Trophoblast cell (in vitro differentiated cells and primary cell): Measurements from ENCODE around the gene WBP1.

Source experiments
- DNase-seq, 2 donors: peaks; one replicate each; pipeline ENCODE4 v3.0.0-alpha.2; 2016
- H2AFZ ChIP-seq: 2 replicates; pipeline ENCODE4 v1.6.1; 2013; ENCODE audit warnings: low read length, moderate library complexity, mild to moderate bottlenecking; ENCODE audit not compliant: insufficient read depth, poor library complexity
- H2AK5ac ChIP-seq: 2 replicates; pipeline ENCODE4 v1.6.1; 2013; ENCODE audit warnings: mild to moderate bottlenecking, low read length
- H2BK120ac ChIP-seq: 2 replicates; pipeline ENCODE4 v1.6.1; 2013; ENCODE audit warnings: low read length, mild to moderate bottlenecking, moderate library complexity; ENCODE audit not compliant: insufficient read depth, poor library complexity
- H2BK12ac ChIP-seq: 2 replicates; pipeline ENCODE4 v1.6.1; 2013; ENCODE audit warnings: mild to moderate bottlenecking, low read length, moderate library complexity
- H2BK5ac ChIP-seq: 2 replicates; pipeline ENCODE4 v1.6.1; 2013; ENCODE audit warnings: low read length, low read depth, moderate library complexity, mild to moderate bottlenecking; ENCODE audit not compliant: poor library complexity
- H3K14ac ChIP-seq: 2 replicates; pipeline ENCODE4 v1.6.1; 2013; ENCODE audit warnings: mild to moderate bottlenecking, low read length
- H3K18ac ChIP-seq: 2 replicates; pipeline ENCODE4 v1.6.1; 2013; ENCODE audit warnings: mild to moderate bottlenecking, low read length
- H3K23ac ChIP-seq: 2 replicates; pipeline ENCODE4 v1.6.1; 2013; ENCODE audit warnings: low read length
- H3K27ac ChIP-seq: 2 replicates; pipeline ENCODE4 v1.5.1; 2013; ENCODE audit warnings: low read depth, mild to moderate bottlenecking, inconsistent platforms, low read length, moderate library complexity
- H3K27me3 ChIP-seq: 2 replicates; pipeline ENCODE4 v1.6.1; 2013; ENCODE audit warnings: inconsistent platforms, mild to moderate bottlenecking, low read length, moderate library complexity; ENCODE audit not compliant: insufficient read depth
- H3K36me3 ChIP-seq, 2 experiments: 1 replicate in 1 of 2; 2 replicates in 1 of 2; pipeline ENCODE4 v1.6.1; 2013; ENCODE audit warnings: low read length in 2 of 2, mild to moderate bottlenecking in 2 of 2, moderate library complexity in 1 of 2; ENCODE audit not compliant: insufficient read depth in 2 of 2, control insufficient read depth in 1 of 2
- H3K4ac ChIP-seq: 2 replicates; pipeline ENCODE4 v1.6.1; 2013; ENCODE audit warnings: low read depth, mild to moderate bottlenecking, low read length, moderate library complexity
- H3K4me1 ChIP-seq, 2 experiments: 1 replicate in 1 of 2; 2 replicates in 1 of 2; pipeline ENCODE4 v1.6.1; 2013; ENCODE audit warnings: low read length in 2 of 2, mild to moderate bottlenecking in 2 of 2, moderate library complexity in 1 of 2; ENCODE audit not compliant: insufficient read depth in 2 of 2, control insufficient read depth in 1 of 2
- H3K4me2 ChIP-seq: 2 replicates; pipeline ENCODE4 v1.6.1; 2013; ENCODE audit warnings: inconsistent platforms, mild to moderate bottlenecking, low read length, moderate library complexity
- H3K4me3 ChIP-seq: 2 replicates; pipeline ENCODE4 v1.5.1; 2013; ENCODE audit warnings: mild to moderate bottlenecking, low read depth, low read length, inconsistent platforms
- H3K79me1 ChIP-seq: one replicate; pipeline ENCODE4 v1.6.1; 2013; ENCODE audit warnings: low read length
- H3K79me2 ChIP-seq: 2 replicates; pipeline ENCODE4 v1.6.1; 2013; ENCODE audit warnings: low read length, mild to moderate bottlenecking; ENCODE audit not compliant: control insufficient read depth, insufficient read depth, poor library complexity
- H3K9ac ChIP-seq: 2 replicates; pipeline ENCODE4 v1.6.1; 2013; ENCODE audit warnings: mild to moderate bottlenecking, low read length
- H3K9me3 ChIP-seq: 2 replicates; pipeline ENCODE4 v1.6.1; 2013; ENCODE audit warnings: low read depth, mild to moderate bottlenecking, control low read depth, inconsistent platforms, low read length; ENCODE audit not compliant: insufficient read depth
- H4K12ac ChIP-seq: 2 replicates; pipeline ENCODE4 v1.6.1; 2013; ENCODE audit warnings: low read depth, mild to moderate bottlenecking, low read length, moderate library complexity
- H4K8ac ChIP-seq: 2 replicates; pipeline ENCODE4 v1.6.1; 2013; ENCODE audit warnings: low read depth, mild to moderate bottlenecking, low read length, moderate library complexity
- H4K91ac ChIP-seq: one replicate; pipeline ENCODE4 v1.6.1; 2013; ENCODE audit warnings: low read depth, mild to moderate bottlenecking, low read length, moderate library complexity
- WGBS: extraction: QIAGEN DNeasy Blood & Tissue Kit; methylation state at CpG from one replicate; pipeline ENCODE4 v1.1.7; 2013; ENCODE audit warnings: missing lambda C conversion rate; ENCODE audit not compliant: insufficient read length, insufficient coverage; ENCODE audit errors: extremely low coverage; 5-methylcytosine and 5-hydroxymethylcytosine counted together

Gene WBP1

DNA sequence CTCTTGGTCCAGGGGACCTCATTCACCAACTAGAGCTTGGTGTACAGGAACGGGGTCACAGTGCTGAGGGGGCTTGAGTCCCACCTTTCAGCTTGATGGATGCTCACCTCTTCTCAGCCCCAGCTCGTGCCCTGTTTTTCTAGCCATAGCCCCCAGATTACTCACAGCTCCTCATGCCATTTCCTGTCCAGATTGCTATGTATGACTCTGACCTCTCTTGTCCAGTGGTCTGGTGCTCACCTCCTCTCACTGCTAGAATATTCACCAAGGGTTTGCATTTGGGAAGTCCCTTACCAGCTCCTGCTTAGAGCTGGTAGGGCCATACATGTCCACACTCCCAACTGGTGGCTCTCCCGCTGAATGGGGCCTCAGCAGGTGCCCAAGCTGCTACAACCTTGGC lies 35.3 kb downstream of the WBP1 start:
- Histone ChIP-seq H3K79me1 (peaks cover 2% of the 10 kb centered on the region), H3K4me3 (no peak overlapping the region), H2BK5ac (no peak overlapping the region), H3K9ac (no peak overlapping the region), H3K9me3 (peaks cover 3% of the 10 kb centered on the region), H3K23ac (no peak overlapping the region), H3K18ac (no peak overlapping the region), H4K8ac (no peak overlapping the region), H4K91ac (no peak overlapping the region), H2AFZ (no peak overlapping the region), H2BK120ac (no peak overlapping the region), H3K27me3 (peaks cover 13% of the 10 kb centered on the region), H2BK12ac (no peak overlapping the region), H3K36me3 (peaks cover 30 to 39% of the 10 kb centered on the region in 2 experiments), H3K4me1 (peaks cover 11 to 12% of the 10 kb centered on the region in 2 experiments), H3K79me2 (no peaks in the 10 kb centered on the region), H3K4me2 (no peak overlapping the region), H3K4ac (no peak overlapping the region), H3K27ac (no peak overlapping the region), H4K12ac (no peak overlapping the region), H2AK5ac (no peak overlapping the region), H3K14ac (no peak overlapping the region)
- no peak for DNase-seq
- no CpG with 5 or more reads among the region's 3 CpGs for WGBS

- H3K4ac ChIP-seq = no peak overlapping the region
- H3K9me3 ChIP-seq = peaks cover 3% of the 10 kb centered on the region
- H3K4me3 ChIP-seq = no peak overlapping the region
- H4K8ac ChIP-seq = no peak overlapping the region
- H3K4me2 ChIP-seq = no peak overlapping the region
- no CpG with 5 or more reads among the region's 1 CpG for WGBS
- H3K4me1 ChIP-seq = peaks cover 16 to 18% of the 10 kb centered on the region in 2 experiments
- no peak overlapping the region for H2AK5ac ChIP-seq
- H3K27ac ChIP-seq = no peak overlapping the region
- H4K12ac ChIP-seq = no peak overlapping the region
- no peak overlapping the region for H2BK120ac ChIP-seq
- H3K79me2 ChIP-seq = no peaks in the 10 kb centered on the region
- no peak overlapping the region for H3K14ac ChIP-seq
- H3K27me3 ChIP-seq = peaks cover 32% of the 10 kb centered on the region
- peaks cover 24 to 33% of the 10 kb centered on the region in 2 experiments for H3K36me3 ChIP-seq
- no peak overlapping the region for H2BK5ac ChIP-seq
- no peak overlapping the region for H2AFZ ChIP-seq
- H3K23ac ChIP-seq = no peak overlapping the region
- H3K9ac ChIP-seq = no peak overlapping the region
- peaks cover 3% of the 10 kb centered on the region for H3K79me1 ChIP-seq
- no peak overlapping the region for H2BK12ac ChIP-seq
- H3K18ac ChIP-seq = no peak overlapping the region
- H4K91ac ChIP-seq = no peak overlapping the region
- no peak for DNase-seq
Observed at GRCh38 chr2:74495440-74495839, 37.2 kb downstream of the WBP1 start.

- Histone ChIP-seq H4K8ac (no peak overlapping the region), H3K4me2 (peak overlapping the region; percentile 63), H3K79me2 (no peaks in the 10 kb centered on the region), H3K4ac (no peak overlapping the region), H3K23ac (no peak overlapping the region), H3K27me3 (peaks cover 50% of the 10 kb centered on the region), H3K9ac (no peak overlapping the region), H3K27ac (no peak overlapping the region), H2BK5ac (no peak overlapping the region), H2AFZ (no peak overlapping the region), H2BK120ac (no peak overlapping the region), H4K12ac (no peak overlapping the region), H3K4me1 (peaks cover 18% of the 10 kb centered on the region in 2 experiments), H4K91ac (no peak overlapping the region), H3K4me3 (no peak overlapping the region), H3K18ac (no peak overlapping the region), H3K36me3 (peaks cover 8 to 15% of the 10 kb centered on the region in 2 experiments), H2BK12ac (no peak overlapping the region), H2AK5ac (no peak overlapping the region), H3K14ac (no peak overlapping the region), H3K9me3 (peaks cover 2% of the 10 kb centered on the region), H3K79me1 (peaks cover 3% of the 10 kb centered on the region)
- no peak for DNase-seq
- no CpG with 5 or more reads among the region's 19 CpGs for WGBS
Observed at GRCh38 chr2:74496997-74497776, 38.9 kb downstream of the WBP1 start.

- Histone ChIP-seq H3K79me2 (peaks cover 4% of the 10 kb centered on the region), H2BK120ac (no peak overlapping the region), H3K36me3 (peaks cover 2 to 8% of the 10 kb centered on the region in 2 experiments), H4K12ac (no peak overlapping the region), H2AFZ (peak overlapping the region; percentile 27), H3K9me3 (peaks cover 2% of the 10 kb centered on the region), H3K4me3 (peak overlapping the region; percentile 54), H3K27ac (no peak overlapping the region), H3K4ac (no peak overlapping the region), H3K27me3 (peaks cover 57% of the 10 kb centered on the region), H3K4me2 (peak overlapping the region; percentile 63), H3K14ac (no peak overlapping the region), H4K8ac (peak overlapping the region; percentile 1), H3K79me1 (peaks cover 10% of the 10 kb centered on the region), H3K23ac (no peak overlapping the region), H3K9ac (no peak overlapping the region), H2AK5ac (no peak overlapping the region), H2BK5ac (no peak overlapping the region), H2BK12ac (no peak overlapping the region), H3K4me1 (peaks cover 20 to 21% of the 10 kb centered on the region in 2 experiments), H3K18ac (no peak overlapping the region), H4K91ac (no peak overlapping the region)
- WGBS = no CpG with 5 or more reads among the region's 61 CpGs
- peak; percentile 39 to 71 for DNase-seq
Observed at GRCh38 chr2:74497777-74498499, 39.7 kb downstream of the WBP1 start.
